HUDEP-2 (cell line): Measurements from ENCODE around the gene KCNA2.

Experiments
- DNase-seq, 76 experiments: peaks; one replicate each; lab custom pipeline; 2025; ENCODE audit not compliant: unreplicated experiment in 76 of 76; lab: John Stamatoyannopoulos, UW

Gene KCNA2

DNA sequence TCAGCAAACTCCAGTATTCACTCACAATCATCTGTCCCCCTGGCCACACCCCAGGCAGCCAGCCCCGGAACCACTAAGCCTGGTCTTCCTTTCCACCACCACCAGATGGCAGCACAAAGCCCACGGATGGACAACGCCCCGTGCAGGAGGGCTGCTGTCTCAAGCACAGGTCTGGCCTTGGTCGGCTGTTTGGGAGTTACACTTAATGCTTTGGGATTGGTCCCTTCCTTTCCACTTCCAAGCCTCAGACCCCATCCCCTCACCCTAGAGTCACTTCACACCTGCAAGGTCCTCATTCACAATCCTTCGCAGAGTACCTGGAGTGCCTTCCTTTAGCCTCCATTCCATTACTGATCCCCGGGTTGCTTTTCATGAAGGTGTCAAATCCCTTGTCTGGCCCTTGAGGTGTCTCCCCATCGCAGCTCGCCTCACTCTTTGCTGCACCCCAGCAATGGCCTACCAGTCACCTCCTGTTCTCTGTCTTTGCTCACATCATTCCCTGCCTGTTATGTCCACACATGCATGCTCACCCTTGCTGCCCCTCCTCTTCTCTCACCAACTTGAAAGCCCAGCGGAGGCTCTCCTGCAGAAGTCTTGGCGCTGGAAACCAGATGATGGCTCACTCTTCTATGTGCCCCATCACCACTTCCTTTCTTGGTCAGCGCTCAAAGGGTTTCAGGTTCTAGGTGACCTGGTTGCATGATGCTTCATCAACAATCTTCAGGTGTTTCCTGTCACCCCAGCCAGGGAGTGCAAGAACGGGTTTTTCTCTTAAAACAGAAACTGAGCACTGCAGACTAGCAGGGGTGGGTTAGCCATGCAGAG, 24.9 kb upstream of the KCNA2 start:
- peak in 57 of 76 experiments; percentile 1 to 76 (median 39) for DNase-seq

GRCh38 chr1:110628323-110629105, 22.4 kb upstream of the KCNA2 start:
- no peak for DNase-seq

DNA sequence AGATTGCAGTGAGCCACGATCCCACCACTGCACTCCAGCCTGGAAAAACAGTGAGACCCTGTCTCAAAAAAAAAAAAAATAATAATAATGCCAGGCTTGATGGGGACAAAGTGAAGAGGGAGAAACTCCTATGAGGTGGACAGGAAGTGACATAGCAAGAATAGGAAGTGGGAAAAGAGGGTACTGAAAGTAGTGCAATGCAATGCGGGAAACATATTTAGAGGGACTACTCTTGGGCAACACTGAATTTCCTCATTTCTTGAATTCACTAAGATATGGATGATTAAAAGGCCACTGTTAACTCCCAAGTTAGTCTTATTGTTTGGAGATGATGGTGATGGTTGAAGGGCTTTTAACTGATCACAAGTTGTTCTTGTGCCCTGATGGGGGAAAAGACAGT, 21.6 kb upstream of the KCNA2 start:
- DNase-seq, result no peak

DNA sequence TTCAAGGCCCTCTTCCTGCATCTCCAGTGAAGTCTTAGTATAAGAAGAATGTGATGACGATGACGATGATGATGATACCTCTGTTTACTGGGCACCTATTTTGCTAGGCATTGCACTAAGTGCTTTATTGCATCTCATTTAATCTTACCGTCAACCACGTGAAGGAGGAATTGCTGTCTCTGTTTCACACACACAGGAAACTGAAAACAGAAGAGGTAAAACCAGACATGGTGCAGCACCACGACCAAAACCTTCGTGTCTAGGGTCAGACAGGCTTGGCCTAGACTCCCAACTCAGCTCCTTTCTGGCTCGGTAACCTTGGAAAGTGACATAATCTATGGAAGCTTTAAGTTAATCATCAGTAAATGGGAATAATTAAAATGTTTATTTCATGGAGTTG, 20.7 kb upstream of the KCNA2 start:
- no peak for DNase-seq

- DNase-seq, result no peak
Measured at GRCh38 chr1:110620686-110621085, 14.5 kb upstream of the KCNA2 start.

DNA sequence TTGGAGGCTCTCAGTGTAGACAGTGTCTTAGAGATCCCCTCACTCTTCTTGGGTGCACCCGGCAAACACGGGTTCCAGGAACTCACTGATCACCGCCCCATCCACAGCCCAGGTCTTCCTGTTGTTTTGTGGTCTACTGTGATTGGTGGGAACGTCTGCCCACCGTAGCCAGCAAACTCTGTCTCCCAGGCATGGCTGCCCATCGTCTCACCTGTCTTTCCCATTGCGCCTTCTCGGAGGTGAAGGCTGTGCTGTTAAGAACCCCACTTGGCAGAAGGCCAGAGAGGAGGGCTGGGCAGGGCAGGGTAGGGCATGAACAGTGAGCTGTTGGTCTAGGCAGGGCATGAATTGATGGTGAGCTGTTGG, 14.1 kb upstream of the KCNA2 start:
- DNase-seq, result no peak

GRCh38 chr1:110619412-110620249, 13.5 kb upstream of the KCNA2 start:
- DNase-seq, result peak in 73 of 76 experiments; percentile 14 to 89 (median 63)

DNA sequence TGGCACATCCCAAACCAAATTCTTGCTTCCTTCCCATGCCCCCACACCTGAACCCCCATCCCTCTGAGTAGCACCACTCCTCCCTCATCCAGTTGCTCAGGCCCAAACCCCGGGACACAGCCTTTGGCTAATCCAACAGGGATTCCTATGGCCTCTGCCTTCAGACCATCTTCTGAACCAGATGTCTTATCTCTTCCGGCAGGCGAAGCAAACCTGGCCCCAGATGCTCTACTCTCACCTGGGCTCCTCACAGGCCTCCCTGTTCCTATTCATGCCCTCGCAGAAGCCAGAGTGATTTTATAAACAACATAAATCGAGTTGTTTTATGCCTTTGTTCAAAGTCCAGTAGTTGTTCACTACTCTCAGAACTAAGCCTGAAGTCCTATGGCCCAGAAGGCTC, 12.5 kb upstream of the KCNA2 start:
- DNase-seq, result no peak

GRCh38 chr1:110617589-110617988, 11.4 kb upstream of the KCNA2 start:
- no peak for DNase-seq

DNA sequence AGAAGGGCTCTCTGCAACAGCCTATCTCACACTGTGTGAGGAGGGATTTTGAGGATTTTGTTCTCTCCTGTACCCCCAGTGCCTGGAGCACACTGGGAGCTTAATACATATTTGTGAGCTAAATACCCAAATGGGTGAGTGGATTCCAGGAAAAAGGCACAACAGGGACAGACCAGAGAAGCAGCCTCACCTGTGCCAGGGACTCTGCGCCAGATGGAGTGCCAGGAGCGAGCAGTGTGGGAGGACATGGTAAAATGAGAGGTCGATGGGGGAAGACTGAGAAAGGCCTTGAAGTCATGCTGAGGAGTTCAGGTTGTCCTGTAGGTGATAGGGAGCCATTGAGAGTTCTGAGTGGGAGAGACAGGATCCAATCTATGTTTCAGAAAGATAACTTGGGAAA, 11.0 kb upstream of the KCNA2 start:
- no peak for DNase-seq

- peak in 65 of 76 experiments; percentile 2 to 88 (median 37) for DNase-seq
Measured at GRCh38 chr1:110616587-110616986, 10.4 kb upstream of the KCNA2 start.

- peak in 44 of 76 experiments; percentile 1 to 69 (median 16) for DNase-seq
Measured at GRCh38 chr1:110615548-110616130, 9.5 kb upstream of the KCNA2 start.

- no peak for DNase-seq
Measured at GRCh38 chr1:110612060-110612745, 6.0 kb upstream of the KCNA2 start.

GRCh38 chr1:110610696-110611286, 4.6 kb upstream of the KCNA2 start:
- no peak for DNase-seq

DNA sequence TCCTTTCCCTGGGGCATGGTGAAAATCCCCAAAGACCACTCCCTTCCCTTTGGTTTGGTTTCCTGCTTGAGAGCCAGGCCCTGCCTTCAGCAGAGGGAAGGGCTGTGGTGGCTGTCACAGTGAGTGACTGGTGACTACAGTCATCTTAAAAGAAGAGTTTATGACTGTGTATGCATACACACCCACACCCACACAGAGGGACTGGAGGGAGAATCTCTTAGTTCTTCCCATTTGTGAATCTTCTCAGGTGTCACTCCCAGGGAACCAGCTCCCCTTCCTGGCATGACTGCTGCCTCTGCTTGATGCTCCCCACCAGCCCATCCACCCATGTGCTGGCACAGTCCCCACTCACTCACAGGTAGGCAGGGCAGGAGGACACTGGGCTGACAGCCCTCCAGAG, 3.9 kb upstream of the KCNA2 start:
- DNase-seq, result no peak

GRCh38 chr1:110608247-110608646, 2.1 kb upstream of the KCNA2 start:
- no peak for DNase-seq

GRCh38 chr1:110607536-110608230, 1.5 kb upstream of the KCNA2 start:
- DNase-seq, result no peak

DNA sequence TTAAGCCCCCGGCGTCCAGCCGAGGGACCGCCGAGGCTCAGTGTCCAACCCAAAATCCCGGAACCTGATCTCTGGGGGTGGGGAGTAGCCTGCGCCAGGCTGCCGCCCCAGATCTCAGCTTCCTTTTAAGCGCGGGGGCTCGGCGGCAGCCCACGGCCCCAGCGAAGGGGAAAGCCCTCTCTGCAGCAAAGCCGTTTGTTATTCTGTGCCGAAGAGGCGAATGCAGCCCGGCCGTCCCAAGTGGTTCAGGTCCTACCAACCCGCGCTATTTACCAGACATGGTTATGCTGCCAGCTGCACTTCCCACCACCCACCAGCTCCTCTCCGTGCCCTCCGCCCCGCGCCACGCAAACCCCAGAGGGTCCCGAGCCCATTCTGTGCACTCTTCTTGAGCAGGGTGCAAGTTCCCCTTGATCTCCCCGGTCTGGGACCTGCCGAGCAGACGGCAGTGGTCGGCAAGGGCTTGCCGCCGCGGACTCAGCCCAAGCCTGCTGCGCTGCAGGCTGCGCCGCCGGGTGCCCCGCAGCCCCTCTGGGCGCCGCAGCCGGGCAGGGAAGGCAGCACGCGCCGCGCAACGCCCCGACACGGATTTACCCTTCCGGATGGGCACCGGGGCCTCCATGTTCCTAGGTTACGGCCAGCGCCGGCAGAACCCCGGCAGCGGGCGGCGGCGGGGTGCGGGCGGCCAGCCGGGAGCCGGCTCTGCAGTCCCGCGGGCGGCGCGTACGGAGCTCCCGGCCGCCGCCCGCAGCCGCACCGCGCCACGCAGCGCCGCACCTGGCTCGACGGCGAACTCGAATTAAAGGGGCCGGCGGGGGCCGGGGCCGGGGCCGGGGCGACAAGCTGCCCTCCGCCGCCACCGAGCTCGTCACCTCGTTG, 738 bp upstream of the KCNA2 start:
- DNase-seq, result no peak
